HG02759 (cell line): ENCODE measurements around the gene RPTN.
"Not testable (repeated sequence)": the region's sequence is repeated elsewhere in the genome, so short reads cannot be mapped to it uniquely, and the experiment has no call there.

Experiments
- ATAC-seq: cut with Tn5 transposase; IDR thresholded peaks from one replicate; pipeline ENCODE4 v1.9.1; 2021; ENCODE audit warnings: mild to moderate bottlenecking, moderate library complexity; ENCODE audit not compliant: unreplicated experiment

RPTN gene

DNA sequence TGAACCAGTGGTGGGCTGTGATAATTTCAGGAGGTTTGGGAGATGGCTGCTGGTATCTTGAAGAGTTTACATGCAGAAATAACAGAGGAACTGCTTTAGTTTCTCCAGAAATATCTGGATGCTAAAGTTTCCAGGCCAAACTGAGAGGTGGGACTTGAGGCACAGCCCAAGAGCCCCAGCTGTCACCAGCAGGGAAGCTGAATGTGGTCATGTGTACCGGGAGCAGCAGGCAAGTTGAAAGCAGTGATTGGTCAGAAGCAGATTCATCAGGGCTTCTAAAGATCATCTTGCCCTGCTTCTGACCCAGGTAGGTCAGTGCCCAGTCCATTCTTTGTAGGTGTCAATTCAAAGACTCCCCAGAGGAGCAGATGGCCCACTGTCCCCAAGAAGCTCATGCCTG lies 7.9 kb upstream of the RPTN start:
- ATAC-seq, result no peak

DNA sequence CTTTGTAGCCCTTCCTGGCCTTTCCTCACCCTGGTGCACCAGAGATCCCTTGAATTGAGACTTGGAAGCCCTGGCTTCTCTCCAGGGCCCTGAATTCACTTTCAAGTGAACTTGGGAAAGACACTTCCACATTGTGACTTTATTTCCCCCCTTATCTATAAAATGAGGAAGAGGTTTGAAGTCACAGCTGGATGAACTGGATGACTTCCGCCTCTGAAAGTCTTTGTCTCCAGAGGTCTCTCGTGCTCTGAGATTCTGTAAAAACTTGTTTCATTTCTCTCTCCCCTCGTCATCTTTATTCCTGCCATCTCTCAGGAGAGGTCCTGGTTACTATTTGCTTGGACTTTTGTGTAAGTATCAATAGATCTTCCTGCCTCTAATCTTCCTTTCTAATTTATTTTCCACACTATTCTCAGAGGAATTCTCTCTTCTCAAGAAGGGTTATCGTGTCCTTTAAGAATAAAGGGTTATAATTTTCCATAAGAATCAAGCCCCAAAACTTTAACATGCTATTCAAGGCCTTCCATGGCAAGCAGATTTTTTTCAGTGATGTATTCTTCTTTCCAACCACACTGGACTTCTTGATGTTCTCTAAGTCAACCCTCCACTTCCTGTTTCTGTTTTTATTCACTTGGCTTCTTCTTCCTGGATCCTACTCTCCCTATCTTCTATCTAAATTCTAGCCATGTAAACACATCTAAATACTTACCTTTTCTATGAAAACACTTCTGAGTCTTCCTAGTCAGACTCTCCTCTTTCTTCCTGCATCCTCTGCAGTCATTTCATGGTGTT lies 6.5 kb upstream of the RPTN start:
- no peak for ATAC-seq

GRCh38 chr1:152164517-152165136 lies 5.6 kb upstream of the RPTN start:
- no peak for ATAC-seq

- no peak for ATAC-seq
Measured at GRCh38 chr1:152162792-152163463, 3.9 kb upstream of the RPTN start.

DNA sequence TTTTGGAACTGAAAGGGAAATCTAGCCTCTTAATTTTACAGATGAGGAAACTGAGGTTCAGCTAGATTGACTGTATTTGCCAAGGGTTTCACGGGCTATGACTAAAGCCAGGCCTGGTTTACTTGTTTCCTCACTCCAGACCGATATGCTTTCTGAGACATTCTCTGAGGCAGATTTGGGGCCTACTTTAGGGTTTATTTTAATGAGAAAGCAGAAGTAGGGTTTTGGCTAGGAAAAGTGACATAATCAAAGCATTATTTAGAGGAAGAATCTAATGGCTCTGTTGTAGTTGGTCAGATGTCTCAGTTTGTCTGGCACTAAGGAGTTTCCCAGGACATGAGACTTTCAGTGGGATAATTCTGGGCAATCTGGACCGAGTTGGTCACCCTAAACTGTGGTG lies 1.5 kb upstream of the RPTN start:
- ATAC-seq, result no peak

- no peak for ATAC-seq
Measured at GRCh38 chr1:152153996-152154395, 5.0 kb downstream of the RPTN start.

- ATAC-seq, result no peak
Measured at GRCh38 chr1:152151646-152152045, 7.4 kb downstream of the RPTN start.

- no peak for ATAC-seq
Measured at GRCh38 chr1:152148981-152149380, 10.0 kb downstream of the RPTN start.

DNA sequence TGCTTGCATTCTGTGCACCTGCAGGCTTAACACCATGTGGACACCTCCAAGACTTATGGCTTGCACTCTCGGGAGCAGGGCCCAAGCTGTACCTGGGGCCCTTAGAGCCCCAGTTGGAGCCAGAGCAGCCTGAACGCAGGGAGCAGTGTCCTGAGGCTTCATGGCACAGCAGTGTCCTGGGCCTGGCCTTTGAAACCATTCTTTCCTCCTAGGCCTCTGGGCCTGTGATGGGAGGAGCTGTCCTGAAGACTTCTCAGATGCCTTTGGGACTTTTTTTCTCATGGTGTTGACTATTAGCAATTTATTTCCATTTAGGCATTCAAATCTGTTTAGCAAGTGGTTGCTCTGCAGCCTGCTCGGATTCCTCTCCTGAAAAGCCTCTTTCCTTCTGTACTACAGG lies 11.0 kb downstream of the RPTN start:
- ATAC-seq, result no peak

GRCh38 chr1:152145769-152146168 lies 13.3 kb downstream of the RPTN start:
- no peak for ATAC-seq

- not testable (repeated sequence) for ATAC-seq
Measured at GRCh38 chr1:152144674-152145183, 14.3 kb downstream of the RPTN start.

DNA sequence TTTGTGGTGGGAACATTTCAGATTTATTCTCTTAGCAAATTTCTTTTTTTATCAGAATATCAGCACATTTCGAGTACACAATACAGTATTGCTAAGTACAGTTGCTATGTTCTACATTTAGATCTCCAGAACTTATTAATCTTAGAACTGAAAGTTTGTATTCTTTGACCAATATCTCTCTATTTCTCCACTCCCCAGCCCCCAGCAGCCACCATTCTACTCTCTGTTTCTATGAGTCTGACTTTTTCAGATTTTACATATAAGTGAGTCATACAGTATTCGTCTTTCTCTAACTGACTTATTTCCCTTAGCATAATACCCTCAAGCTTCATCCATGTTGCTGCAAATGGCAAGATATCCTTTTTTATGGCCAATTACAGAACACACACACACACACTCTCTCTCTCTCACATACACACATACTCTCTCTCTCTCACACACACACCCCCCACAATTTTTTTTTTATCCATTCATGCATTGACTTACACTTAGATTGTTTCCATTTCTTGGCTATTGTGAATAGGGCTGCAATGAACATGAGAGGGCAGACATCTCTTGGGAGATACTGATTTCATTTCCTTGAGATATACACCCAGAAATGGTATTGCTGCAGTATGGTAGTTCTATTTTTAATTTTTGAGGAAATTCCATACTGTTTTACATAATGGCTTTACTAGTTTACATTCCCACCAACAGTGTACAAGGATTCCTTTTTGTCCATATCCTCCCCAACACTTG lies 15.7 kb downstream of the RPTN start:
- no peak for ATAC-seq

DNA sequence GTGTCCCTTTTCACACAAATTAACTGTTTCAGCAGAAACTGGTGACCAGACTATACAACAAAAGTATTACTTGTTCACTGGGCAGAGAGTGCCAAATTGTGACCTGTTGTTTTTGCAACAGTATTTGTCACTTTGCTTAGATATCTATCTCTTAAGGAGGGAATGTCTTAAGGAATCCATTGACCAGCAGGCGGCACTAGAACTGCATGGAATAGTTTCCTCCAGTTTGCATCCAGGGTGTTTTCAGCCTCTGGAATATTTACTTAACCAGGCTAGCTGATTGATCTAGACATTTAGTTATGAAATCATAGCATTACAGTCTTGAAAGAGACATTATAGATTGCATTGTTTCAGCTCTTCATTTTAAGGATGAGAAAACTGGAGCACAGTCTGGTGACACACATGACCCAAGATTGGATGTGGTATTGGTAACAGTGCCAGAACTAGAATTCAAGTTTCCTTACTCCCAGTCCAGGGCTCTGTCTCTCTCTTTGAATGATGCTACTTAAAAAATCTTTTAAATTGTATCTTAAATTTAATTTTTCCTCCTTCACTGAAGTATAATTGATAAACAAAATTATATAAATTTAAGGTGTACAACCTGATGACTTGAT lies 16.9 kb downstream of the RPTN start:
- no peak for ATAC-seq

DNA sequence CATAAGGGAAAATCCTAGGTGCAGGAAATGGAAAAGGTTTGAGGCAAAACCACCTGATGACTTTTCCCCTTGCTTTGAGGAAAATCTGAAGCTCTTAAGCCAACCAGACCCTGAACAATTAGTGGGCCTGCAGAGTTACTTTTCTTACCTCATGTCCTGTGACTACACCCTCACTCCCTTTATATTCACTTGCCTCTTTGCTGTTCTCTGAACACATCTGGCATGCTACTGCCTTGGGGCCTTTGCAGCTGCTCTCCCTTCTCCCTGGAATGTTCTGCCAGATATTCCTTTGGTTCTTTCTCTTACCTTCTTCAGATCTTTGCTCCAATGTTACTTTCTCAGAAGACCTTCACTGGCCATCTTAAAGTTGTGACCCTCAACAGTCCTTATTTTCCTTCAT lies 21.8 kb downstream of the RPTN start:
- no peak for ATAC-seq

- ATAC-seq, result no peak
Measured at GRCh38 chr1:152130186-152130585, 28.8 kb downstream of the RPTN start.

DNA sequence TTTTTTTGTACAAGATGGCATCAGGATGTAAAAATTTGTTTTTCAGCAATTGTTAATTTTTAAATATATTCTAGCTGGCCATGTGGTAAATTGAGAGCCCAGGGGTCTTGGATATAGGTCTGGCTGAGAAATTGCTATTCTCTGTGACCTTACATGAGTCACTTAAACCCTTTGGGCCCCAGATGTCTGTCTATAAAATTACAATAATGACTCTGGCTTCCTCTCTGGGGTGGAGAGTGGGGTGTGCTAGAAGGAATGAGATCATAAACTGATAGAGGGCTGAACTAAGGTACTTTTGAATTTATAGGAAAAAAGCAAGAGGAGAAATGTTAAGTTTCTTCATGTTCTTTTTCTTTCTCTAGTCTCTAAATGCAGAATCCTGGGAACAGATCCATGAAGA lies 31.4 kb downstream of the RPTN start:
- ATAC-seq, result no peak

DNA sequence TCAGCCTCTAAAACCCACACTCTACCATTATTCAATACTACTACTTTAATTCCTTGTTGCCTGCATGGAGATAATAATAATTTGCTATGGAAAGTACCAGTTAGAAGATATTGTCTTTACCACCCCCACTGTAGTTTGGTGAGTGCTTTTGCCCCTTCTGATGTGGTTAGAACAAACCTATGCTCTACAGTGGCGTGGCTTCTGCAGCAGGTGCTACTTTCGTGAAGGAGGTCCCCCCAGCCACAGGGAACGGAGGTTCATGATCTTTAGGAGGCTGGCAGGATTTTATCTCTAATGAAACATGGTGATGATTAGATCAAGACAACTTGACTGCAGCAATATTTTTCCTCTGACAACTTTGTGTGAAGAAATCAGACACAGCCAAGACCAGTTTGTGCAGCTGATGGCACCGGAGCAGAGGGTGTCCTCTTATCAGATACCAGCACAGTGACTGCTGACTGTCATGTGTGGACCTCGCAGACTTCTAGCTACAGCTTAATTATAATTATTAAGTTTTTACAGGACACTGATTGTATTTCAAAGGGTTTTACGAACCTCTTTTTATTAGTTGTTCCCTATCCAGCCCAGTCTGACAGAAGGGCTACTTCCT lies 33.1 kb downstream of the RPTN start:
- ATAC-seq, result no peak

GRCh38 chr1:152118915-152119314 lies 40.1 kb downstream of the RPTN start:
- ATAC-seq, result no peak

DNA sequence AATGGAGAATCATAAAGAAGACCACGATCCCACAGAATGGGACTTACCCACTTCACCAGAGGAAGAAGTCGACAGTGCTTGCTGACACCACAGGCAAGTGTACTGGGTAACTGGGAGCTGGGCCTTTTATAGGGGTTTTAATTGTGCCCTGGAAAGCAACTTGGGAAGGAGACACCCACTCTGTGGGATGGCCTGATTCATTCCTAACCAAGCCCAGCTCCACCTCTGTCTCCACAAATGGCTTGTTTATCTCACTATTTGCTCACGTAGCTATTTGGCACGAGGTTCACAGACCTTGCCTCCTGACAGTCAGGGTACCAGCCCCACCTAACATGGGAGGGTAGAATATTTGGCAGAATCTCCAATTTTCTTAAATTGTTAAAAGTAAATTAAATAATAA lies 43.7 kb downstream of the RPTN start, which contains the start of gene TCHH:
Gene TCHH (minus strand): TSS at position 101 of the 400 bp plus-strand sequence. CDS start 1,364 bp downstream, outside the sequence.
- ATAC-seq, result no peak

GRCh38 chr1:152112885-152113432 lies 46.1 kb downstream of the RPTN start:
- ATAC-seq, result no peak
